ENCODE results near the gene SIRT1. TPM values are rescaled to one million over a fixed set of nuclear protein-coding genes. Genes with fewer than 3 reads are reported as not detected.
"Not testable (repeated sequence)": the region's sequence is repeated elsewhere in the genome, so short reads cannot be mapped to it uniquely, and the experiment has no call there.

SIRT1 gene
- total and polyA plus RNA-seq, 10 of the 15 experiments (the other 5 are each of a cell fraction or from before 2014, with no cell fraction given) = 3.6 to 14.2 (median 10.2) TPM

GRCh38 chr10:67837541-67838314, 46.7 kb upstream of the SIRT1 start, which contains the start of gene DNAJC12:
Gene DNAJC12, minus strand, starts transcription at chr10:67838188. Its CDS starts 177 bp downstream, at chr10:67838011.
- ATAC-seq = peak; percentile 99

DNA sequence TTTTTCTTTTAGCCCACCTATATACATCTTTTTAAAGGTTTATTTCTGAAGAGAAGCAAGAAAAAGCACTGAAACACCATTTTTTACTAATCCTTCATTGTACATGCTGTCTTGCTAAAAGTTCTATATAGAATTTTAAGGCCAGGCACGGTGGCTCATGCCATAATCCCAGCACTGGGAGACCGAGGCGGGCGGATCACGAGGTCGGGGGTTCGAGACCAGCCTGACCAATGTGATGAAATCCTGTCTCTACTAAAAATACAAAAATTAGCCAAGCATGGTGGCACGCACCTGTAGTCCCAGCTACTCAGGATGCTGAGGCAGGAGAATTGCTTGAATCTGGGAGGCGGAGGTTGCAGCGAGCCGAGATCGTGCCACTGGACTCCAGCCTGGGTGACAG, 44.9 kb upstream of the SIRT1 start:
- H3K4me2 ChIP-seq (ENCODE audit: control insufficient read depth, insufficient read depth); RAD21 ChIA-PET (ENCODE audit: unreplicated experiment); ATAC-seq; intact Hi-C loops (cut with micrococcal nuclease; ENCODE audit: unreplicated experiment); DNase-seq (ENCODE audit: low read depth, low spot score); POLR2A ChIA-PET; SMC1A ChIA-PET (ENCODE audit: uncharacterized antibody, unreplicated experiment); H2AFZ ChIP-seq (ENCODE audit: control insufficient read depth, low read depth, low read length); H3K4me3 ChIP-seq; CTCF ChIA-PET; H3K27me3 ChIP-seq (replicated peaks in 1 of 2; ENCODE audit: control insufficient read depth in 2 of 2, insufficient read depth in 2 of 2, low read length in 1 of 2); BruUV-seq (replicated peaks); in situ Hi-C loops (cut with MboI); H3K36me3 ChIP-seq (ENCODE audit: control insufficient read depth in 2 of 2, insufficient read depth in 2 of 2, low read length in 1 of 2); H3K79me2 ChIP-seq (ENCODE audit: control insufficient read depth, insufficient read depth, low read length); H3K4me1 ChIP-seq (ENCODE audit: control insufficient read depth, insufficient read depth, low read length); H3K9ac ChIP-seq (ENCODE audit: control insufficient read depth, insufficient read depth, low read length); H3K9me3 ChIP-seq (replicated peaks; ENCODE audit: control insufficient read depth, insufficient read depth, low read length); FAIRE-seq; H3K27ac ChIP-seq (ENCODE audit: control insufficient read depth, insufficient read depth); H4K20me1 ChIP-seq (ENCODE audit: control insufficient read depth, insufficient read depth): not testable (repeated sequence)
- 89% methylated on average over 11 of the region's 12 CpGs for WGBS (ENCODE audit: insufficient coverage, insufficient replicate concordance, low lambda C conversion rate, missing lambda C conversion rate)

More at GRCh38 chr10:67837541-67838314, 46.7 kb upstream of the SIRT1 start, which contains the start of gene DNAJC12:
- H3K27ac ChIP-seq (ENCODE audit: control insufficient read depth, insufficient read depth) = no peak within 1 kb of the TSS
- H2AFZ ChIP-seq (ENCODE audit: control insufficient read depth, low read depth, low read length) = no peak within 1 kb of the TSS; the same call in 1 of the 2 replicates
- in situ Hi-C loops (cut with MboI) = no loop called here
- DNase-seq (ENCODE audit: low read depth, low spot score) (no peak), FAIRE-seq (no peak)
- RAD21 ChIA-PET (ENCODE audit: unreplicated experiment) = interaction anchor here (1.5 to 1.8 kb wide), 2 partner anchors 18 to 49 kb away, joined by 5 to 8 read pairs; no protein-coding TSS in a partner anchor
- no peak within 1 kb of the TSS for H3K4me3 ChIP-seq
- intact Hi-C loops (cut with micrococcal nuclease; ENCODE audit: unreplicated experiment) = no loop called here
- H4K20me1 ChIP-seq (ENCODE audit: control insufficient read depth, insufficient read depth) = no peaks in the 10 kb centered on the region
- no peaks in the 10 kb centered on the region for H3K79me2 ChIP-seq (ENCODE audit: control insufficient read depth, insufficient read depth, low read length)
- POLR2A ChIA-PET = interaction anchor here (0.6 to 1.4 kb wide), 2 partner anchors 12 to 471 kb away, joined by 4 read pairs; no protein-coding TSS in a partner anchor
- BruUV-seq (replicated peaks) = no TSS peak
- CTCF ChIA-PET = interaction anchor here (0.6 to 2.6 kb wide), 8 partner anchors 17 to 463 kb away, joined by 3 to 20 read pairs (median 4); no protein-coding TSS in a partner anchor
- SMC1A ChIA-PET (ENCODE audit: uncharacterized antibody, unreplicated experiment) = interaction anchor here (0.5 to 2.2 kb wide), 6 partner anchors 9 to 317 kb away, joined by 3 to 8 read pairs (median 6); no protein-coding TSS in a partner anchor
- peak; percentile 64; the same call in 1 of the 2 replicates for TF ChIP-seq RAD51 (IDR thresholded peaks at IDR 0.05)
- TF ChIP-seq EP300 (IDR thresholded peaks at IDR 0.05; ENCODE audit: borderline replicate concordance in 1 of 2, control insufficient read depth in 1 of 2, low read depth in 2 of 2, low read length in 2 of 2) = no peak
- TF ChIP-seq USF2 (IDR thresholded peaks at IDR 0.05; ENCODE audit: borderline replicate concordance, low read depth, low read length) = peak; percentile 46; the same call in 1 of the 2 replicates
- no peak for TF ChIP-seq ETV6 (conservative IDR thresholded peaks at IDR 0.05 in 1 of 2, IDR thresholded peaks at IDR 0.05 in 1 of 2; ENCODE audit: borderline replicate concordance in 1 of 2, low read depth in 1 of 2)
- TF ChIP-seq HDAC6 (IDR thresholded peaks at IDR 0.05; ENCODE audit: unreplicated experiment) = no peak
- 0 out of 2 replicates have a peak, but pooled peaks have one; percentile 14 for TF ChIP-seq NFYB (IDR thresholded peaks at IDR 0.05; ENCODE audit: insufficient read depth, low read depth, low read length)
- peak; percentile 58 for TF ChIP-seq HCFC1 (IDR thresholded peaks at IDR 0.05; ENCODE audit: low read length)
- no peak for TF ChIP-seq CHD1 (IDR thresholded peaks at IDR 0.05; ENCODE audit: low read depth, low read length)
- no peak for TF ChIP-seq BACH1 (IDR thresholded peaks at IDR 0.05; ENCODE audit: borderline replicate concordance)
- no peak for TF ChIP-seq NFXL1 (IDR thresholded peaks at IDR 0.05; ENCODE audit: borderline replicate concordance)
- peak; percentile 60 for TF ChIP-seq SIX5 (IDR thresholded peaks at IDR 0.05; ENCODE audit: low read depth, low read length, severe bottlenecking)
- WGBS (ENCODE audit: insufficient coverage, insufficient replicate concordance, low lambda C conversion rate, missing lambda C conversion rate) = 29% methylated on average over 5 of the region's 5 CpGs
- no peaks in the 10 kb centered on the region for H3K4me1 ChIP-seq (ENCODE audit: control insufficient read depth, insufficient read depth, low read length)
- no peaks in the 10 kb centered on the region; the same call in 2 of the 3 replicates for H3K9me3 ChIP-seq (replicated peaks; ENCODE audit: control insufficient read depth, insufficient read depth, low read length)
- H3K9ac ChIP-seq (ENCODE audit: control insufficient read depth, insufficient read depth, low read length) = no peak within 1 kb of the TSS
- no peaks in the 10 kb centered on the region for H3K36me3 ChIP-seq (ENCODE audit: control insufficient read depth in 2 of 2, insufficient read depth in 2 of 2, low read length in 1 of 2)
- H3K27me3 ChIP-seq (replicated peaks in 1 of 2; ENCODE audit: control insufficient read depth in 2 of 2, insufficient read depth in 2 of 2, low read length in 1 of 2) = no peaks in the 10 kb centered on the region
- no peak within 1 kb of the TSS for H3K4me2 ChIP-seq (ENCODE audit: control insufficient read depth, insufficient read depth)
